Breast epithelium (tissue), 4 donors: Measurements from ENCODE around the gene CXCR4. TPM values are rescaled to one million over a fixed set of nuclear protein-coding genes. Genes with fewer than 3 reads are reported as not detected.

Source experiments
- DNase-seq, 2 donors: peaks; one replicate each; pipeline ENCODE4 v3.0.0-alpha.2; 2019; ENCODE audit warnings: low spot score in 2 of 2
- H3K27ac ChIP-seq, 2 donors: fragments of 200-600 bp; sonication (generic) in 1 of 2; one replicate each; pipeline ENCODE4 v1.5.1; 2016 to 2019; ENCODE audit warnings: mild to moderate bottlenecking in 1 of 2
- H3K27me3 ChIP-seq, 2 donors: fragments of 200-600 bp; sonication (generic) in 1 of 2; one replicate each; pipeline versions ENCODE4 v1.5.1 to v1.6.0; 2017 to 2019; ENCODE audit warnings: control low read depth in 1 of 2, mild to moderate bottlenecking in 1 of 2
- H3K36me3 ChIP-seq: fragments of 200-600 bp; one replicate; pipeline ENCODE4 v1.5.1; 2019
- H3K4me1 ChIP-seq, 2 donors: fragments of 200-600 bp; sonication (generic); one replicate each; pipeline ENCODE4 v1.5.1; 2016 to 2019; ENCODE audit warnings: control low read depth in 1 of 2
- H3K4me3 ChIP-seq, 3 donors: fragments of 200-600 bp; sonication (generic); 1 replicate in 2 of 3; 2 replicates in 1 of 3; pipeline ENCODE4 v1.5.1; 2016 to 2019; ENCODE audit warnings: mild to moderate bottlenecking in 3 of 3, moderate library complexity in 2 of 3
- H3K9me3 ChIP-seq, 2 donors: fragments of 200-600 bp; sonication (generic) in 1 of 2; one replicate each; pipeline ENCODE4 v1.5.1; 2016 to 2019; ENCODE audit warnings: control low read depth in 1 of 2
- POLR2A ChIP-seq: fragments of 450-650 bp; IDR thresholded peaks from one replicate; pipeline ENCODE4 v1.6.1; 2016; ENCODE audit warnings: antibody characterized with exemption, mild to moderate bottlenecking, moderate library complexity
- POLR2AphosphoS5 ChIP-seq, 3 donors: sonication (generic); formaldehyde crosslinking; IDR thresholded peaks; one replicate each; pipeline ENCODE4 v1.6.1; 2017; ENCODE audit warnings: antibody characterized with exemption in 3 of 3
- intact Hi-C: fragments of 100-400 bp; cut with DNase I; formaldehyde crosslinking; loops from one replicate; pipeline ENCODE4 v1.15.1; 2023; ENCODE audit warnings: low total_unique reads
- total RNA-seq, 3 donors: library from RNA; depleted of rRNA; stranded (reverse); fragments of >200 nt; gene quantifications; one replicate each; pipeline ENCODE4 v1.1.0, GENCODE V29; 2016
- TF ChIP-seq, protein P1 (sequence below), 3 donors: fragments of 450-650 bp; IDR thresholded peaks; one replicate each; pipeline ENCODE4 v1.5.1; 2016 to 2017; ENCODE audit warnings: antibody characterized with exemption in 3 of 3, mild to moderate bottlenecking in 3 of 3, moderate library complexity in 3 of 3

Gene CXCR4
- total RNA-seq, 3 donors from 2014 or later, result 25.8 to 80.3 (median 32.4) TPM

DNA sequence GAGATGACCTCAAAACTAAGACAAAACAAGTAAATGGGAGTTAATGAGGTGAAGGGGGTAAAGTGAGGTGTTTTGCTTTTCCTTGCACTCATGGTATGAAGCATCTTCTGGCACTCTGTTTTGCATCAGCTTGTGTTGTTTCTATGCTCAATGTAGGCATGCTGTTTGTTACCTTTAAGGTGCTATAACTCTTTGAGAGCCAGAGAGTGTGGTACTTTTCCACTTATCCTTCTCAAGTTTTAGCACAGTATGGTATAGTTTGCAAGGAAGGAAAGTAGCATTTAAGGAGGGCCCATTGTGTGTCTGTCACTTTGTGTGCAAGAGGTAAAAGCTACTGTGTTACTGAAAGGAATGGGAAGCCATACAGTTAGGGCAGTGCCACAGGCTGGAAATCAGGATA, 17.5 kb upstream of the CXCR4 start:
- H3K27me3 ChIP-seq, result no peaks in the 10 kb centered on the region
- intact Hi-C loops, result no loop called here
- no peaks in the 10 kb centered on the region for H3K9me3 ChIP-seq
- no peaks in the 10 kb centered on the region for H3K36me3 ChIP-seq
- DNase-seq, result no peak
- peak overlapping the region; percentile 52 to 67 for H3K27ac ChIP-seq
- H3K4me1 ChIP-seq, result peaks cover 0 to 7% of the 10 kb centered on the region in 2 donors
- TF ChIP-seq POLR2A (no peak), POLR2AphosphoS5 (IDR thresholded peaks at IDR 0.05) (no peak)
- TF ChIP-seq, protein P1, sequence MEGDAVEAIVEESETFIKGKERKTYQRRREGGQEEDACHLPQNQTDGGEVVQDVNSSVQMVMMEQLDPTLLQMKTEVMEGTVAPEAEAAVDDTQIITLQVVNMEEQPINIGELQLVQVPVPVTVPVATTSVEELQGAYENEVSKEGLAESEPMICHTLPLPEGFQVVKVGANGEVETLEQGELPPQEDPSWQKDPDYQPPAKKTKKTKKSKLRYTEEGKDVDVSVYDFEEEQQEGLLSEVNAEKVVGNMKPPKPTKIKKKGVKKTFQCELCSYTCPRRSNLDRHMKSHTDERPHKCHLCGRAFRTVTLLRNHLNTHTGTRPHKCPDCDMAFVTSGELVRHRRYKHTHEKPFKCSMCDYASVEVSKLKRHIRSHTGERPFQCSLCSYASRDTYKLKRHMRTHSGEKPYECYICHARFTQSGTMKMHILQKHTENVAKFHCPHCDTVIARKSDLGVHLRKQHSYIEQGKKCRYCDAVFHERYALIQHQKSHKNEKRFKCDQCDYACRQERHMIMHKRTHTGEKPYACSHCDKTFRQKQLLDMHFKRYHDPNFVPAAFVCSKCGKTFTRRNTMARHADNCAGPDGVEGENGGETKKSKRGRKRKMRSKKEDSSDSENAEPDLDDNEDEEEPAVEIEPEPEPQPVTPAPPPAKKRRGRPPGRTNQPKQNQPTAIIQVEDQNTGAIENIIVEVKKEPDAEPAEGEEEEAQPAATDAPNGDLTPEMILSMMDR (IDR thresholded peaks at IDR 0.05), result no peak
- no peak overlapping the region for H3K4me3 ChIP-seq

DNA sequence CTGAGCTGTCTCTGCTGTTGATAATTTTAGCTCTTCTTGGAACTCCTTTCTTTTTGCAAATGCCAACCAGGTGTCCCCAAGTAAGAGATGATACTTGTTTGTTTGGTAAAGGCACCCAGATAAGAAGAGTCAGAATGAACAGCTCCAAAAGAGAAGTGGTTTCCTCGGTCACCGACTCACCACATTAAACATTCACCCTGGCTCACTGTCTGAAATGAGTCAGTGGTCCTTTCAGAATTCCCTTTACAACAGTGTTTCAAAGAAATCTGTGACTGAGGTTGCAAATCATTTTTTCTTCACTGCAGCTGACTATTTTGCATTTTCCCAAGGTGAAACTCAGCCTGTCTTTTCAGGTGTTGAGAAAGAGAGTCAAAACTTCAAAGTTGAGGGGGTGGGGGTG, 16.2 kb upstream of the CXCR4 start:
- Histone ChIP-seq H3K9me3 (no peaks in the 10 kb centered on the region), H3K36me3 (no peaks in the 10 kb centered on the region), H3K4me1 (peaks cover 0 to 7% of the 10 kb centered on the region in 2 donors), H3K27me3 (no peaks in the 10 kb centered on the region), H3K4me3 (no peak overlapping the region), H3K27ac (no peak overlapping the region)
- intact Hi-C loops, result no loop called here
- TF ChIP-seq, protein P1 (IDR thresholded peaks at IDR 0.05), result no peak
- TF ChIP-seq POLR2AphosphoS5 (IDR thresholded peaks at IDR 0.05) (no peak), POLR2A (no peak)
- DNase-seq, result no peak

DNA sequence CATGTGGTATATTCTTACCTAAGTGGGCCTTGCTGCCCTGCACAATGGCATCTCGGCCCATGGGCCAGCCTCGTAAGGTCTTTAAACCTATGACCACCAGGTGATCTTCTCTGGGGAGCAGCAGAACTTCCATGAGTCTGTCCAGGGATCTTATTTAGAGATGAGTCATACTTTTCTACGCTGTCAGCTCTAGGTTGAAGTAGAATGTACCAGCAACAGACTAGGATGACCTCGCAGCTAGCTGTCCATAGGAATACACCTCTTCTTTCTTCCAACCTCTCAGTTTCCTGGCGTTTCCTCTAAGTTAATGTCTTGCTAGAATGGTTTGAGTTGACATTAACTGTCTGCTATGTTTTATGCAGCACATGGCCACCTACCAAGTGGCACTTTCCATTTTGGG, 15.6 kb upstream of the CXCR4 start:
- peak overlapping the region in 1 of 2 donors; percentile 38 for H3K27ac ChIP-seq
- TF ChIP-seq, protein P1 (IDR thresholded peaks at IDR 0.05), result no peak
- TF ChIP-seq POLR2AphosphoS5 (IDR thresholded peaks at IDR 0.05) (no peak), POLR2A (no peak)
- H3K4me1 ChIP-seq, result peaks cover 0 to 7% of the 10 kb centered on the region in 2 donors
- no peaks in the 10 kb centered on the region for H3K9me3 ChIP-seq
- H3K4me3 ChIP-seq, result no peak overlapping the region
- H3K36me3 ChIP-seq, result no peaks in the 10 kb centered on the region
- DNase-seq, result no peak
- H3K27me3 ChIP-seq, result no peaks in the 10 kb centered on the region
- intact Hi-C loops, result no loop called here

DNA sequence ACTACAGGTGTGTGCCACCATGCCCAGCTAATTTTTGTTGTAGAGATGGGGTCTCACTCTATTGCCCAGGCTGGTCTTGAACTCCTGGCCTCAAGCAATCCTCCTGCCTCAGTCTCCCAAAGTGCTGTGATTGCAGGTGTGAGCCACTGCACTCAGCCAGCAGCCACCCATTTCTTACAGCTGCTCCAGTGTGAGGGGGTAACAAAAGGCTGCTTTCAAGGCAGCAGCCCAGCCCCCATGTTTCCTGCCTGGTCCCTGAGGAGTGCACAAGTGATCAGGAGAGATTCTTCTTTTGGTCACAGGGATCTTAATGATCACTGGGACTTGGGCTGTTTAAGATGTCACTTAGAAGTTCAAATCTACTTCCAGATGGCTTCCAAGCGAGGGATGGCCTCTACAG, 15.2 kb upstream of the CXCR4 start:
- no peaks in the 10 kb centered on the region for H3K27me3 ChIP-seq
- TF ChIP-seq POLR2AphosphoS5 (IDR thresholded peaks at IDR 0.05) (no peak), POLR2A (no peak)
- TF ChIP-seq, protein P1 (IDR thresholded peaks at IDR 0.05), result no peak
- no peak for DNase-seq
- H3K4me3 ChIP-seq, result no peak overlapping the region
- no peaks in the 10 kb centered on the region for H3K9me3 ChIP-seq
- H3K4me1 ChIP-seq, result peaks cover 0 to 7% of the 10 kb centered on the region in 2 donors
- H3K27ac ChIP-seq, result peak overlapping the region in 1 of 2 donors; percentile 38
- intact Hi-C loops, result no loop called here
- H3K36me3 ChIP-seq, result no peaks in the 10 kb centered on the region

DNA sequence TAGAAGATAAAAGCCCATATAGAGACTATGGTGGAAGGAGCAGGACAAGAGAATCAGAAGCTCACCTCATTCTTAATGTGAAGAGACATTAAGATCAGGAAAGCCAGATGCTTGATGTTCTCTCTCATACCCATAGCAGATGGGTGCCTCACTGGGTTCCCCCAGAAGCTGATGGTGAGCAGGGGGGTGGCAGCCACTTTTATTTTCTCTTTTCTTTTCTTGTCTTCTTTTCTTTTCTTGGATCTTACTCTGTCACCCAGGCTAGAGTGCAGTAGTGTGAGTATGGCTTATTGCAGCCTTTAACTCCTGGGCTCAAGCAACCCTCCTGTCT, 14.8 kb upstream of the CXCR4 start:
- Histone ChIP-seq H3K27ac (no peak overlapping the region), H3K4me1 (peaks cover 0 to 7% of the 10 kb centered on the region in 2 donors), H3K4me3 (no peak overlapping the region), H3K9me3 (no peaks in the 10 kb centered on the region), H3K27me3 (no peaks in the 10 kb centered on the region), H3K36me3 (no peaks in the 10 kb centered on the region)
- TF ChIP-seq, protein P1 (IDR thresholded peaks at IDR 0.05), result no peak
- TF ChIP-seq POLR2AphosphoS5 (IDR thresholded peaks at IDR 0.05) (no peak), POLR2A (no peak)
- no peak for DNase-seq
- intact Hi-C loops, result no loop called here
